Keratinocyte (primary cell): ENCODE data around the gene ST8SIA2. TPM values are rescaled to one million over a fixed set of nuclear protein-coding genes. Genes with fewer than 3 reads are reported as not detected.

ENCODE experiments used
- DNase-seq: peaks from one replicate; pipeline ENCODE4 v3.0.0-alpha.2; 2011; ENCODE audit warnings: low read depth, missing footprints, low spot score
- FAIRE-seq: peaks from 2 replicates; lab custom pipeline; 2011; peaks lifted over from hg19 to GRCh38; lab: Jason Lieb, UNC
- H2AFZ ChIP-seq: 2 replicates; pipeline ENCODE4 v1.6.0; 2012; ENCODE audit warnings: low read length, control low read depth, inconsistent platforms; ENCODE audit not compliant: control insufficient read depth
- H3K27ac ChIP-seq: 2 replicates; pipeline ENCODE4 v1.5.1; 2011; ENCODE audit warnings: low read length; ENCODE audit not compliant: control insufficient read depth, insufficient read depth
- H3K27me3 ChIP-seq: 3 replicates; pipeline ENCODE4 v1.6.0; 2011; ENCODE audit warnings: low read length; ENCODE audit not compliant: control insufficient read depth, insufficient read depth; ENCODE audit errors: extremely low read depth
- H3K36me3 ChIP-seq, 2 experiments: 2 replicates in 1 of 2; 3 replicates in 1 of 2; pipeline ENCODE4 v1.5.1; 2011; ENCODE audit warnings: low read length in 2 of 2, mild to moderate bottlenecking in 1 of 2; ENCODE audit not compliant: control insufficient read depth in 2 of 2, insufficient read depth in 2 of 2; ENCODE audit errors: extremely low read depth in 1 of 2
- H3K4me1 ChIP-seq: 3 replicates; pipeline ENCODE4 v1.5.1; 2011; ENCODE audit warnings: low read length; ENCODE audit not compliant: control insufficient read depth, insufficient read depth; ENCODE audit errors: extremely low read depth
- H3K4me2 ChIP-seq: 3 replicates; pipeline ENCODE4 v1.6.0; 2011; ENCODE audit warnings: low read depth, low read length; ENCODE audit not compliant: control insufficient read depth, insufficient read depth; ENCODE audit errors: extremely low read depth
- H3K4me3 ChIP-seq, 3 experiments: fragments of 200-600 bp in 1 of 3; sonication (generic) in 1 of 3; 2 replicates in 2 of 3; 3 replicates in 1 of 3; pipeline ENCODE4 v1.5.1; 2011 to 2016; ENCODE audit warnings: low read length in 3 of 3, mild to moderate bottlenecking in 3 of 3, control low read depth in 2 of 3, inconsistent platforms in 1 of 3, low read depth in 1 of 3, mixed read lengths in 1 of 3, mixed run types in 1 of 3, moderate library complexity in 1 of 3; ENCODE audit not compliant: control insufficient read depth in 2 of 3, insufficient read depth in 2 of 3; ENCODE audit errors: extremely low read depth in 1 of 3
- H3K79me2 ChIP-seq: 2 replicates; pipeline ENCODE4 v1.6.0; 2012; ENCODE audit warnings: low read length; ENCODE audit not compliant: control insufficient read depth, insufficient read depth
- H3K9ac ChIP-seq: 3 replicates; pipeline ENCODE4 v1.6.0; 2011; ENCODE audit warnings: low read length; ENCODE audit not compliant: control insufficient read depth, insufficient read depth; ENCODE audit errors: extremely low read depth
- H3K9me1 ChIP-seq: 3 replicates; pipeline ENCODE4 v1.6.0; 2011; ENCODE audit warnings: low read length; ENCODE audit not compliant: control insufficient read depth, insufficient read depth; ENCODE audit errors: extremely low read depth
- H3K9me3 ChIP-seq: 2 replicates; pipeline ENCODE4 v1.5.1; 2012; ENCODE audit warnings: low read depth, low read length; ENCODE audit not compliant: control insufficient read depth
- H4K20me1 ChIP-seq: 3 replicates; pipeline ENCODE4 v1.6.0; 2011; ENCODE audit warnings: low read length; ENCODE audit not compliant: control insufficient read depth, insufficient read depth; ENCODE audit errors: extremely low read depth
- EZH2 ChIP-seq: IDR thresholded peaks from one replicate; pipeline ENCODE4 v1.6.1; 2012; ENCODE audit warnings: inconsistent platforms, mild to moderate bottlenecking, low read length, moderate library complexity
- dilution Hi-C: fragments of 300-500 bp; cut with MboI; formaldehyde crosslinking; loops from one replicate; pipeline ENCODE4 v1.7.0; 2020; ENCODE audit warnings: low sequenced_read_pairs; ENCODE audit not compliant: extremely low pct_ligation_motif_present
- polyA plus RNA-seq, 5 experiments: library from polyadenylated mRNA; depleted of rRNA in 3 of 5; stranded (reverse) in 3 of 5; stranded (forward) in 1 of 5; unstranded in 1 of 5; fragments of >200 nt; gene quantifications; 1 replicate in 1 of 5; 2 replicates in 3 of 5; 3 replicates in 1 of 5; pipeline versions ENCODE4 v1.2.1 to v1.2.3, GENCODE V29; 2011 to 2012; ENCODE audit warnings: missing spikeins in 2 of 5, low read depth in 1 of 5, low replicate concordance in 1 of 5
- TF ChIP-seq, protein P1 (sequence below), 3 experiments: IDR thresholded peaks in 1 of 3; conservative IDR thresholded peaks in 1 of 3; optimal IDR thresholded peaks in 1 of 3; 2 replicates in 2 of 3; 3 replicates in 1 of 3; pipeline versions ENCODE3 to v1.5.1; 2011; ENCODE audit warnings: low read length in 3 of 3, mild to moderate bottlenecking in 3 of 3, moderate library complexity in 2 of 3, control low read depth in 1 of 3, inconsistent platforms in 1 of 3; ENCODE audit not compliant: insufficient read depth in 2 of 3; ENCODE audit errors: extremely low read depth in 1 of 3

Gene ST8SIA2
- polyA plus RNA-seq, 1 donor (not counting 4 experiments of a cell fraction or from before 2014, with no cell fraction given): 0.22 TPM

- peaks cover 20% of the 10 kb centered on the region for H3K4me1 ChIP-seq
- peak; percentile 45 for DNase-seq
- FAIRE-seq: peak; percentile 68
- H3K9ac ChIP-seq: no peak overlapping the region
- H3K4me3 ChIP-seq: no peak overlapping the region
- H3K9me1 ChIP-seq: no peaks in the 10 kb centered on the region
- H3K4me2 ChIP-seq: peak overlapping the region; percentile 30
- dilution Hi-C loops: no loop called here
- H4K20me1 ChIP-seq: no peaks in the 10 kb centered on the region
- H3K36me3 ChIP-seq: no peaks in the 10 kb centered on the region
- peak overlapping the region; percentile 22 for H3K27ac ChIP-seq
- no peaks in the 10 kb centered on the region for H3K9me3 ChIP-seq
- no peak overlapping the region for H2AFZ ChIP-seq
- TF ChIP-seq, protein P1, sequence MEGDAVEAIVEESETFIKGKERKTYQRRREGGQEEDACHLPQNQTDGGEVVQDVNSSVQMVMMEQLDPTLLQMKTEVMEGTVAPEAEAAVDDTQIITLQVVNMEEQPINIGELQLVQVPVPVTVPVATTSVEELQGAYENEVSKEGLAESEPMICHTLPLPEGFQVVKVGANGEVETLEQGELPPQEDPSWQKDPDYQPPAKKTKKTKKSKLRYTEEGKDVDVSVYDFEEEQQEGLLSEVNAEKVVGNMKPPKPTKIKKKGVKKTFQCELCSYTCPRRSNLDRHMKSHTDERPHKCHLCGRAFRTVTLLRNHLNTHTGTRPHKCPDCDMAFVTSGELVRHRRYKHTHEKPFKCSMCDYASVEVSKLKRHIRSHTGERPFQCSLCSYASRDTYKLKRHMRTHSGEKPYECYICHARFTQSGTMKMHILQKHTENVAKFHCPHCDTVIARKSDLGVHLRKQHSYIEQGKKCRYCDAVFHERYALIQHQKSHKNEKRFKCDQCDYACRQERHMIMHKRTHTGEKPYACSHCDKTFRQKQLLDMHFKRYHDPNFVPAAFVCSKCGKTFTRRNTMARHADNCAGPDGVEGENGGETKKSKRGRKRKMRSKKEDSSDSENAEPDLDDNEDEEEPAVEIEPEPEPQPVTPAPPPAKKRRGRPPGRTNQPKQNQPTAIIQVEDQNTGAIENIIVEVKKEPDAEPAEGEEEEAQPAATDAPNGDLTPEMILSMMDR (optimal IDR thresholded peaks at IDR 0.05 in 1 of 3, IDR thresholded peaks at IDR 0.05 in 1 of 3, conservative IDR thresholded peaks at IDR 0.05 in 1 of 3; ENCODE audit: extremely low read depth in 1 of 3, insufficient read depth in 2 of 3, low read length in 3 of 3): no peak
- TF ChIP-seq EZH2: no peak
- H3K79me2 ChIP-seq: no peaks in the 10 kb centered on the region
- H3K27me3 ChIP-seq: no peaks in the 10 kb centered on the region
These were observed 27.3 kb upstream of the ST8SIA2 start for GRCh38 chr15:92366381-92366780.

- no peaks in the 10 kb centered on the region for H3K27me3 ChIP-seq
- H3K4me3 ChIP-seq: peak overlapping the region in 1 of 3 experiments; percentile 1
- no peak overlapping the region for H3K9ac ChIP-seq
- TF ChIP-seq EZH2: no peak
- TF ChIP-seq, protein P1 (optimal IDR thresholded peaks at IDR 0.05 in 1 of 3, IDR thresholded peaks at IDR 0.05 in 1 of 3, conservative IDR thresholded peaks at IDR 0.05 in 1 of 3; ENCODE audit: extremely low read depth in 1 of 3, insufficient read depth in 2 of 3, low read length in 3 of 3): no peak
- H3K79me2 ChIP-seq: no peaks in the 10 kb centered on the region
- H2AFZ ChIP-seq: no peak overlapping the region
- H3K9me3 ChIP-seq: no peaks in the 10 kb centered on the region
- peak overlapping the region; percentile 38 for H3K27ac ChIP-seq
- H3K36me3 ChIP-seq: no peaks in the 10 kb centered on the region
- FAIRE-seq: peak; percentile 81
- H4K20me1 ChIP-seq: no peaks in the 10 kb centered on the region
- H3K9me1 ChIP-seq: no peaks in the 10 kb centered on the region
- H3K4me1 ChIP-seq: peaks cover 36% of the 10 kb centered on the region
- peak overlapping the region; percentile 39 for H3K4me2 ChIP-seq
- no peak for DNase-seq
- dilution Hi-C loops: no loop called here
These were observed 18.6 kb upstream of the ST8SIA2 start for GRCh38 chr15:92375057-92375456.
